NCI-H2171 (cell line): ENCODE results near the gene NTN3.
A peak's percentile ranks its signal among the peaks of the same experiment; 100 is the strongest.

Source experiments
- DNase-seq: peaks from one replicate; lab custom pipeline; 2025; lab: John Stamatoyannopoulos, UW

Gene NTN3

DNA sequence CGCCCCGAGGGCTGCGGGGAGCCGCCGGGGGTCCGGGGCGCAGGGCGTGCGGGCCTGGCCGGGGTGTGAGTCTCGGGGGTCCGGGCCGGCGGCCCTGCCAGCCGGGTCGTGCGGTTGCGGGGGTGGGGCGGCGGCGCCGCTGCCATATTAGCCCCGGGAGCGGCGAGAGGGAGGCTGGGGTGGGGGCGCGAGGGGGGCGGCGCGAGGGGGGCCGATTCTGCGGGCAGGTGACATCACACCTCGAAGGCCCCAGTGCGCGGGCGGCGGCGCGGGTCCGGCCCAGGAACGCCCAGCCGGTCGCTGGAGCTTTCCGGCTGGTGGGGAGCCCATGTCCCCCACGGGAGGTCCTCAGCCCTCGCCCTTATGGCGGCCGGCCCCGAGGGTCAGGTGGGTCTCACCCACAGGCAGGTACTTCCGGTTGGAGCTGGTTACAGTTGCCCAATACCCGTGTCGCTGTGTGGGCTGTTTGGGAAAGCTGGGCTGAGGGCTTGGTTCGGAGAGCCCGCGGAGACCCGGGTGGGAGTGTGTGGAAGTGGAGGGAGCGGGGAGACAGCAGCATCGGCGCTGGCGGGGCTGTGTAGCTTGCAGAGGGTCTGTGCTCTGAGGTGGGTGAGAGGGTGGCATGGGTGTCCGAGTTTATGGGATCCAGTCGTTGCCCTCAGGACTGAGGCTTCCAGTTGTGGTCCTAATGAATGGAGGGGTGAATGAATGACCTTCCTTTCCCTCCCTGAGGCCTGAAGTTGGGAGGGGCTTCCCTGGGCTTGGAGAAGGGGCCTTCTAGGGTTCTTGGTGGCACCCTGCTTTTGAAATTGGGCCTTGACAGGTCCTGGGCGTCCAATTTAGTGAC lies 43.5 kb downstream of the NTN3 start:
- DNase-seq = no peak

GRCh38 chr16:2515180-2515851 lies 44.2 kb downstream of the NTN3 start:
- DNase-seq = no peak

DNA sequence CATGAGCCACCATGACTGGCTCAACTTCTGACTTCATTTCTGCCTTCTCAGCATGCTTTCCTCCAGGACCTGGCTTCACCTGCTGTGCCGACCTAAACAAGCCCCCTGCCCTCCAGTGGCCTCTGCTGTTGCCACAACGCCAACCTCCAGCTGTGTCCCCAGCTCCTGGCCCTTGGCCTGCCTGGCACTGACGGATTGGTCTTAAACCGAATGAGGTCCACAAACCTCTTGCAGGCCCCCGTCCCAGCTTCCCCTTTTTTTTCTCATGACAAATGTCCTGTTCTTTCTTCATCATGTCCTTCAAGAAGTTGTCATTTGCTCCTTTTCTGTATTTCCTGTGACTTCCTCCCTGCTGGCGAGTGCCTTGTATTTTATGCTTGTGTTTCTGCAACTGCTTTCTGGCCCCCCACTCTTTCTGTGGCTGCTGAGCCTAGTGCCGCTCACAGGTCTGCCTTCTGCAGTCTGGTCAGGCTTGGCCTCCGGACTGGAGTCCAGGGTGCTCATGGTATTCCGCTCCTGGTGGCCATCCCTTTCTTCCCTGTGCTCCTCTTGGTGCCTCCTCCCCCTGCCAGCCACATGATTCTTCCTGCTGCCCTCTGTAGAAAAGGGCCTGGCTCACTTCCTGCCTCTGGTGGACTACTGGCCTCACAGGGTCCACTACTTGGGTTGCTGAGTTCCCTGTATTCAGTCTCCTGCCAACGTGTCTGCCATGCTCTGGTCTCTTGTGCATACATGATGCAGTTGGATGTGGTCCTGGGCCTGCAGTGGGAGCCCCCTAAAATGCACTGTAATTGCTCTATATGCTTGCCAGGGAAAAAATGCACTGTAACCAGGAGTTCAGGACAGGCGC lies 45.5 kb downstream of the NTN3 start:
- no peak for DNase-seq

- no peak for DNase-seq
Measured at GRCh38 chr16:2517954-2518605, 47.0 kb downstream of the NTN3 start.

DNA sequence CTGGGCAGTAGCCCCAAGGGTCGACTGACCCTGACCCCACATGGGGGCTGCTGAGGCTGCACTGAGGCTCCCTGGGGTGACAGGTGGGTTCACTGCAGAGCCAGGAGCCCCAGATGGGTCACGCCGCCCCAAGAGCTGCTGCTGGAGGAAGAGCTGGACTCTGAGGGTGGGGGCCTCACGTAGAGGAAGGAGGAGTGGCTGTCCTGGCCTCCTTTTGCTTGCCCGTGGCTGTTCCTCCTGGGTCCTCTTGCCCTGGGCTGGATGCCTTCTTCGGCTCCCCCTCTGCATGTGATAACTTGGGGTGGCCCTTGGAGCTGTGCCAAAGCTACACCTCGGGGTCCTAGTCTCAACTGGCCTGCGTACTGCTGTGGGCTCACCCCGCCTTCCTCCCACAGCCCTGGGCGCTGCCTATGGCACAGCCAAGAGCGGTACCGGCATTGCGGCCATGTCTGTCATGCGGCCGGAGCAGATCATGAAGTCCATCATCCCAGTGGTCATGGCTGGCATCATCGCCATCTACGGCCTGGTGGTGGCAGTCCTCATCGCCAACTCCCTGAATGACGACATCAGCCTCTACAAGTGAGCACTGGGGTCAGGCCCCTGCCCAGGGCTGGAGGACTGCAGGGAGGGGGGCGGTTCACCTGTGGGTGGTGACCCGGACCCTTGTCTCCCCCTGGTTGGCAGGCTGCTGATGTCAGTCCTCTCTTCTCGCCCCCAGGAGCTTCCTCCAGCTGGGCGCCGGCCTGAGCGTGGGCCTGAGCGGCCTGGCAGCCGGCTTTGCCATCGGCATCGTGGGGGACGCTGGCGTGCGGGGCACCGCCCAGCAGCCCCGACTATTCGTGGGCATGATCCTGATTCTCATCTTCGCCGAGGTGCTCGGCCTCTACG lies 48.0 kb downstream of the NTN3 start:
- DNase-seq = no peak

DNA sequence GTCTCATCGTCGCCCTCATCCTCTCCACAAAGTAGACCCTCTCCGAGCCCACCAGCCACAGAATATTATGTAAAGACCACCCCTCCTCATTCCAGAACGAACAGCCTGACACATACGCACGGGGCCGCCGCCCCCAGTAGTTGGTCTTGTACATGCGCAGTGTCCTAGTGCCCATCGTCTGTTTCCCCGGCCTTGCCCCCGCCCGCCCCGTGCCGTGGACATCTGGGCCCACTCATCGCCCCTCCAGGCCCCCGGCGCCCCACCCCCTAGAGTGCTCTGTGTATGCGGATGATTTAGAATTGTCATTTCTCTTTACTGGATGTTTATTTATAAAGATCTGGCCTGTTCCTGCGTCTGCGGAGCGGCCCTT lies 48.6 kb downstream of the NTN3 start:
- DNase-seq = no peak

DNA sequence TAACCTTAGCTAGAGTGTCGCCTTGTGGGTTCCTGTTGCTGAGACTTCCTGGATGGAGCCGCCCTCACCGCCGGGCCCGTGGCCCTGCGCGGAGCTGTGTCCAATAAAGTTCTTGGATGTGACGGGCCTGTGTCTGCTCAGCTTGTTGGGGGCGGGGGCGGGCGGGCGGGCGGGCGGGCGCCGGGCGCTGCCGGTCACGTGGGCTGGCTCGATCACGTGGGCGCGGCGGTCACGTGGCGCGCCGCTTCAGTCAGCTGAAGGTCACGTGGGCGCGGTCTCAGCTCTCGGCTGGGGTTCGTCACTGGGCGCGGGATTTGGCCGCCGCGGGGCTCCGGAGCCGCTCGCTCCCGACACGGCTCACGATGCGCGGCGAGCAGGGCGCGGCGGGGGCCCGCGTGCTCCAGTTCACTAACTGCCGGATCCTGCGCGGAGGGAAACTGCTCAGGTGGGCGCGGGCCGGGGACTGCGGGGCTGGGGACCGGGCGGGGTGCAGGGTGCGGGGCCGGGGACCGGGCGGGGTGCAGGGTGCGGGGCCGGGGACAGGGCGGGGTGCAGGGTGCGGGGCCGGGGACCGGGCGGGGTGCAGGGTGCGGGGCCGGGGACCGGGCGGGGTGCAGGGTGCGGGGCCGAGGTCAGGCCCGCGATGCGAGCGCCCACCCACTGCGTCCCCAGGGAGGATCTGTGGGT lies 49.1 kb downstream of the NTN3 start, which contains the start of gene AMDHD2:
TSS of gene AMDHD2 (plus strand) at position 275 of the 687 bp plus-strand sequence. CDS start at position 363, 88 bp downstream.
- peak; percentile 92 for DNase-seq

GRCh38 chr16:2520784-2521531 lies 49.9 kb downstream of the NTN3 start:
- no peak for DNase-seq
